ENCODE measurements around the gene DACT3. TPM values are rescaled to one million over a fixed set of nuclear protein-coding genes. Genes with fewer than 3 reads are reported as not detected.
A peak's percentile ranks its signal among the peaks of the same experiment; 100 is the strongest.

The DACT3 gene, protein sequence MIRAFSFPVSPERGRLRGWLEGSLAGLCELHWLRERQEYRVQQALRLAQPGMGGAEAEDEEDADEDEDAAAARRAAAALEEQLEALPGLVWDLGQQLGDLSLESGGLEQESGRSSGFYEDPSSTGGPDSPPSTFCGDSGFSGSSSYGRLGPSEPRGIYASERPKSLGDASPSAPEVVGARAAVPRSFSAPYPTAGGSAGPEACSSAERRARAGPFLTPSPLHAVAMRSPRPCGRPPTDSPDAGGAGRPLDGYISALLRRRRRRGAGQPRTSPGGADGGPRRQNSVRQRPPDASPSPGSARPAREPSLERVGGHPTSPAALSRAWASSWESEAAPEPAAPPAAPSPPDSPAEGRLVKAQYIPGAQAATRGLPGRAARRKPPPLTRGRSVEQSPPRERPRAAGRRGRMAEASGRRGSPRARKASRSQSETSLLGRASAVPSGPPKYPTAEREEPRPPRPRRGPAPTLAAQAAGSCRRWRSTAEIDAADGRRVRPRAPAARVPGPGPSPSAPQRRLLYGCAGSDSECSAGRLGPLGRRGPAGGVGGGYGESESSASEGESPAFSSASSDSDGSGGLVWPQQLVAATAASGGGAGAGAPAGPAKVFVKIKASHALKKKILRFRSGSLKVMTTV
- 4.3 and 5.7 TPM in 2 replicates for total RNA-seq

DNA sequence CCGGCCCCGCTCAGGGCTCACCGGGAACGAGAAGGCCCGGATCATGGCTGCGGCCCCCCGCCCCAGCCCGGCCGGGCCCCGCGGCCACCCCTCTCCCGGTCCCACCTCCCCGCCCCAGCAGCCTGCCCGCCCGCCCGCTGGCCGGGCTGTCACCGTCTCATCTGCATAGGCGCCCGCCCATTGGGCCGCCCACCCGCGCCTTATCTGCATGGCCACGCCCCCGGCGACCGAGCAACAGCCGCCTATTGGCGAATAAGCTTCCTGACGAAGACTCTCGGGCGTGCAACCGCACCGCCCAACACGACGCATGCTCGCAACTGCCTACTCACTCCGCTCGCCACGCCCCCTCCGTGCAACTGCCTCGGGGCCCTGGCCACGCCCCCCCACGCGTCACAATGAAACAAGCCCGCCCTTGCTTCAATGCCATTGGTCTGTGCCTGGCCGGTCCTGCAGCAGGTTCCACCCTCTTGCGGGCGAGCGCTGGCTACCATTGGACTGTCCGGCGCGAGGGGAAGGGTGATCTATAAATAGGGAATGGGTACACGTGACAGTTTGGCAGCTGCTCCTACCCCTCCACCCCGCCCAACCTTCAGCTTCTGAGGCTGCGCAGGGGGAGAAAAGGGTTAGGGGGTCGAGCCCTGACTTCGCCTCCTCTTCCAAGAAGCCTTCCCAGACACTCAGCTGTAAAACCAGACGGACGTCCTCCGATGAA, at the start of gene DACT3:
TSS of gene DACT3 (minus strand) at position 163 of the 712 bp plus-strand sequence. CDS start at position 45, 118 bp downstream.
- peak; percentile 100 for DNase-seq (ENCODE audit: low spot score)
- peak within 1 kb of the TSS; percentile 72 for H3K4me3 Mint-ChIP-seq
- H3K27me3 Mint-ChIP-seq (ENCODE audit: insufficient read depth) = peaks cover 43% of the 10 kb centered on the region
- intact Hi-C loops (cut with micrococcal nuclease) = loop anchor here (1.0 to 2.0 kb wide), 5 partner anchors 27 to 596 kb away; partner anchors contain the start of genes CCDC9, PRKD2 and SLC1A5
- no peaks in the 10 kb centered on the region for H3K9me3 Mint-ChIP-seq
- H3K27ac Mint-ChIP-seq = peak within 1 kb of the TSS; percentile 81
- peaks cover 2% of the 10 kb centered on the region for H3K36me3 Mint-ChIP-seq (ENCODE audit: low read depth)
- peaks cover 19% of the 10 kb centered on the region for H3K4me1 Mint-ChIP-seq (ENCODE audit: low read depth)

DNA sequence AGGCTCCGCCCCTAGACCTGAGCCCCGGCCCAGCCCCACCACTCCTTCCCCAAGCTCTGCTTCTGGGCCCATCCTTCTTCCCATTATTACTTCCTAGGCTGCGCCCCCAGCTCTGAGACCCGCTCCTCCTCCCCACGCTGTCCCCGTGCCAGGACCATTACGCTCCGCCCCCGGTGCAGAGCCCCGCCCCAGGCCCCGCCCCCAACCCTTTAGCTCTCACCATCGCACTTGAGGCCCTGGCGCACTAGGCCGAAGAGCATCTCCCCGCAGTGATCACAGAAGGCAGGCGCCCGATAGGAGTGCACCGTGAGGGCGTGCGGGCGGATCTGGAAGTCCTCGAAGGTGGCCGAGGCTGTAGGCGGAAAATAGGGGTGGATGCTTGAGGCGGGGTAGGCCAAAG, 49.7 kb upstream of the DACT3 start:
- Mint-ChIP-seq H3K9me3 (no peaks in the 10 kb centered on the region), H3K4me1 (ENCODE audit: low read depth) (peaks cover 11% of the 10 kb centered on the region), H3K36me3 (ENCODE audit: low read depth) (peaks cover 21% of the 10 kb centered on the region), H3K27me3 (ENCODE audit: insufficient read depth) (no peaks in the 10 kb centered on the region), H3K4me3 (no peak overlapping the region), H3K27ac (no peak overlapping the region)
- no peak for DNase-seq (ENCODE audit: low spot score)
- intact Hi-C loops (cut with micrococcal nuclease) = no loop called here

DNA sequence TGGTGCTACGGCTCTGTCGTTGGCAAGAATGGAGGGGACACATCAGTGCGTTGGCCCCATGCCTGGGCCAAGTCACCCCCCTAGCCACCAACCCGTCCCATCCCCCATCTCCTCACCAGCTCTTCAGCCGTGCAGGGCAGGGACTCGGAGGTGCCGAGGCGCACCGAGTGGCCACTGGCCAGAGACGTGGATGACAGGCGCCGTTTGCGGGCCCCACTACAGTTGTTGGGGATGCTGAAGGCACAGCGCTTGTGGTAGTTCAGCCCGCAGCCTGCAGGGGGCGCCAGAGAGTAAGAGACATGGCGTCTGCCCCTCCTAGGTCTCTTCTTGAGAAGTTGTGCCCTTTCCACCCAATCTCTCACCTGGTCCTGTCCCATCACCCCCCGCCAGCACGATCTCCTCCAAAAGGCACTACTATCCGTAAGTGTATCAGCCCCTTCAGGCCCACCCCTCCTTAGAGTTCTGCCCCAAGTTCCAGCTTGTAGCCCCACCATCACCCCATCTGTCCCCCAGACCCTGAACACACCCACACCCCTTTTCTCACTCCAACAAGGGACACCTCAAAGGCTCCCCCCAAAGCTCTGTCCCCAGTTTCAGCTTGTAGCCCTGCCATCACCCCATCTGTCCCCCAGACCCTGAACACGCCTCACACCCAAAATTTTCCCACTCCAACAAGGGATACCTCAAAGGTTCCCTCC, 43.5 kb upstream of the DACT3 start:
- intact Hi-C loops (cut with micrococcal nuclease) = loop anchor here (1.0 kb wide), 3 partner anchors 13 to 49 kb away; partner anchors contain the start of gene PRKD2
- H3K9me3 Mint-ChIP-seq = no peaks in the 10 kb centered on the region
- H3K4me1 Mint-ChIP-seq (ENCODE audit: low read depth) = peaks cover 9% of the 10 kb centered on the region
- H3K27me3 Mint-ChIP-seq (ENCODE audit: insufficient read depth) = no peaks in the 10 kb centered on the region
- H3K27ac Mint-ChIP-seq = peak overlapping the region; percentile 20
- peak; percentile 71 for DNase-seq (ENCODE audit: low spot score)
- H3K36me3 Mint-ChIP-seq (ENCODE audit: low read depth) = peaks cover 36% of the 10 kb centered on the region
- H3K4me3 Mint-ChIP-seq = no peak overlapping the region

DNA sequence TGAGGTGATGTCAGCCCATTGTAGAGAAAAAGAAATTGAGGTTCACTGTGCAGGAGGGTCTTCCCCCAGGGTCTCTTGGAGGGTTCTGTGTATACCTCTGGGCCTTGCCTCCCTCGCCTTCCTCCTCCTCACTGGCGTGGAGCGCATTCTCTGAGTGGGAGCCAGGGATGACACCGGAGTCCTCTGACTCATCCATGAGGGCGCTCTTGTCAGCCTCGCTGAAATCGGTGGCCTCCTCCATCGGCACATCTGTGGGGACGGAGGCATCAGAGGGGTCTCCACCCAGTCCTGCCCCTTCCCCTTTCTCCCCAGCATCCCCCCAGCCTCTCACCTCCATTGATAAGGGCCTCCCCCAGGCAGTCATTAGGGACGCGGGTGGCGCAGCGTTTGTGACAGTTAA, 39.7 kb upstream of the DACT3 start:
- H3K4me1 Mint-ChIP-seq (ENCODE audit: low read depth) = peaks cover 9% of the 10 kb centered on the region
- no peaks in the 10 kb centered on the region for H3K9me3 Mint-ChIP-seq
- intact Hi-C loops (cut with micrococcal nuclease) = no loop called here
- no peak overlapping the region for H3K27ac Mint-ChIP-seq
- no peak overlapping the region for H3K4me3 Mint-ChIP-seq
- peaks cover 41% of the 10 kb centered on the region for H3K36me3 Mint-ChIP-seq (ENCODE audit: low read depth)
- H3K27me3 Mint-ChIP-seq (ENCODE audit: insufficient read depth) = no peaks in the 10 kb centered on the region
- DNase-seq (ENCODE audit: low spot score) = no peak

DNA sequence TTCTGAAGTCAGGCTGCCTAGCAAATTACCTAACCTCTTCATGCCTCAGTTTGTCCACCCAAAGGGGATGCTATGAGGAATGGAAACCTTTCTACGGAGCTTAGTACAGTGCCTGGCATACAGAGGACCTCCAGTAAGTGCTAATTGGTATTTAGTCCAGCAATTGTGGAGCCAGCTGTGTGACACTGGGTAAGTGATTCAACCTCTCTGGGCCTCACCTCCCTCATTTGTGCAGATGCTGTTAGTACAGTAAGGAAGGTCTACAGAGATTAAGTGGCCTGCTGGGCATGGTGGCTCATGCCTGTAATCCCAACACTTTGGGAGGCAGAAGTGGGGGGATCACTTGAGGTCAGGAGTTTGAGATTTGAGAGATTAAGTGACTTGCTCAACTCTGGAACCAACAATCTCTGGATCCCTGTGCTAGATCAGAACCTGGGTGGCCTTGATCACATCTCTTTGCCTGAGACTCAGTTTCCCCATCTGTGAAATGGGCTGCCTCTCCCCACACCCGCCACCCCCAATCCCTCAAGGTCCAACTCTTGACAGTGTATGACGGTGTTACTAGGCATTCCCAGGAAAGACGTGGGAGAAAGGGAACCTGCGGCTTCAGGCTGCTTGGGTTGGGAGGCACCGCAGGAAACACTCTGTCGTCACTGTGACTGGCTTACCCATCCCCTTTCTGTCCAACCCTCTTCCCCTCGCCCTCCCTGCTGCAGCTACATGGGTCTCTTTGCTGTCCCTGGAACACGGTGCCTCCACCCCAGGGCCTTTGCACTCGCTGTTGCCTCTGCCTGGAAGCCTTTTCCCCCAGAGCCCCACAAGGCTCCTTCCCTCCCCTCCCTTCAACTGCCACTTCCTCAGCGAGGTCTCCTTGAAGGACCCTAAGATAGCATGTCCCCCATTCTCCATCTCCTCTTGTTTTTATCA, 37.7 kb upstream of the DACT3 start:
- Mint-ChIP-seq H3K36me3 (ENCODE audit: low read depth) (peaks cover 30% of the 10 kb centered on the region), H3K4me3 (no peak overlapping the region), H3K27me3 (ENCODE audit: insufficient read depth) (no peaks in the 10 kb centered on the region), H3K9me3 (no peaks in the 10 kb centered on the region), H3K4me1 (ENCODE audit: low read depth) (no peaks in the 10 kb centered on the region), H3K27ac (no peak overlapping the region)
- no peak for DNase-seq (ENCODE audit: low spot score)
- intact Hi-C loops (cut with micrococcal nuclease) = no loop called here

DNA sequence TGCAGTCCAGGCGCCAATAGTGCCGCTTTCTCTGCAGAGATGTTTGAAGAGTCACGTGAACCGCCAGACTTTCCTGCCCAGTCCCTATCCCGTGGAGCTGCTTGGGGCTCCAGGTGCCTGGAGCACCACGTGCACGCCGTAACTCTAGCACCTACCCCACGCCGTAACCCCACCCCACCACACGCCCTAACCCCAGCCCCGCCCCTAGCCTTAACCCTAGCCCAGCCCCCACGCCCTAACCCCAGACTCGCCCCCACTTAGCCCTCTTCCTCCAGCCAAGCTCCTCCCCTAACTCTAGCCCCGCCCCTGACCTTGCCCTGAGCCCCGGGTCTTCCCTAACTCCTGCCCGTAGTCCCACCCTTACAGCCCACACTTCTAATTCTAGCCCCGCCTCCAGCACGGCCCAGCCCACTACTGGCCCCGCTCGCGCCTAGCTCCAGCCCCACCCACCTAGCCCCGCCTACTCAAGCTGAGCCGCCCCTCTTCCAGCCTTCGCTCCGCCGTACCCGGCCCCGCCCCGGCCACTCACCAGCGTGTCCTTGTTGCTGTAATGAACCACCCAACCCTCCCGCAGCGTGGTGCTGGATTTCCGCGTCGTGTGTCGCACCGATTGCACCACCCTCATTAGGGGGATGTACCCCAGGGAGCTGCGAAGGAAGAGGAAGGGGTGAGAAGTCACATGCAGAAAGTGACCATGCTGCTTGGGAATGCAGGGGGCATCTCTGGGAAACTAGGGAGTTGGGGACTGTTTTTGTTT, 36.4 kb upstream of the DACT3 start:
- no peaks in the 10 kb centered on the region for H3K27me3 Mint-ChIP-seq (ENCODE audit: insufficient read depth)
- no peaks in the 10 kb centered on the region for H3K9me3 Mint-ChIP-seq
- no peak for DNase-seq (ENCODE audit: low spot score)
- H3K4me3 Mint-ChIP-seq = no peak overlapping the region
- H3K27ac Mint-ChIP-seq = no peak overlapping the region
- intact Hi-C loops (cut with micrococcal nuclease) = no loop called here
- H3K4me1 Mint-ChIP-seq (ENCODE audit: low read depth) = peaks cover 4% of the 10 kb centered on the region
- H3K36me3 Mint-ChIP-seq (ENCODE audit: low read depth) = peaks cover 38% of the 10 kb centered on the region

DNA sequence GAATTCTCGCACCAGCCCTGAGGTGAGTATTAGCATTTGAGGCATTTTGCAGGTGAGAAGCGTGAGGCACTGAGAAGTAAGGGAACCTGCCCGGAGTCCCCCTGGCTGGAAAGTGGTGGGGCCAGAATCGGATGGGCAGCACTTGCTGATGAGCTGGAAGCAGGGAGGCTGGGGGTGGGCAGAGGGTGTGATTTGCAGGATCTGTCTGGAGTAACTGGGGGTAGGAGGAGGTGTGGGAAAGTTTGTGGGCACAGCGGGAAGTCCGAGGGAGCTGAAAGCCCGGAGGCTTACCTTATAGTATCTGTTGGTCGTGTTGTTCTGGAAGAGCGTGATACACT, 35.9 kb upstream of the DACT3 start:
- peaks cover 4% of the 10 kb centered on the region for H3K4me1 Mint-ChIP-seq (ENCODE audit: low read depth)

DNA sequence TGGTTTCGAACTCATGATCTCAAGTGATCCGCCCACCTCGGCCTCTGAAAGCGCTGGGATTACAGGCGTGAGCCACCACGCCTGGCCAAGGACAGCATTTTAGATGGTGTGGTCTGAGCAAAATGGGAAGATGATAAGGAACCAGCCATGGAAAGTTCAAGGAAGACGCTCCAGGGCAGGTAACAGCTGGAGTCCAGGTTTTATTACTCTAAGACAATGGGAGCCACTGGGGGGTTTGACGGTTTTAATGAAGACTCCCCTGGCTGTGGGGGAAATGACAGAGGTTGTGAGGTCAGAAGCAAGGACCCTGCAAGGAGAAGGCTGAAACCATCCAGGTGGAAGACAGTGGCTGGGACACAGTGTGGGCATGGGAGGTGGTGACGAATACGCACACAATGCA, 35.1 kb upstream of the DACT3 start:
- Mint-ChIP-seq H3K36me3 (ENCODE audit: low read depth) (peaks cover 45% of the 10 kb centered on the region), H3K4me3 (no peak overlapping the region), H3K27me3 (ENCODE audit: insufficient read depth) (no peaks in the 10 kb centered on the region), H3K9me3 (no peaks in the 10 kb centered on the region), H3K4me1 (ENCODE audit: low read depth) (peaks cover 4% of the 10 kb centered on the region), H3K27ac (no peak overlapping the region)
- no peak for DNase-seq (ENCODE audit: low spot score)
- intact Hi-C loops (cut with micrococcal nuclease) = no loop called here

More for the DNA sequence above, 35.9 kb upstream of the DACT3 start:
- intact Hi-C loops (cut with micrococcal nuclease) = no loop called here
- peaks cover 39% of the 10 kb centered on the region for H3K36me3 Mint-ChIP-seq (ENCODE audit: low read depth)
- H3K9me3 Mint-ChIP-seq = no peaks in the 10 kb centered on the region
- H3K27ac Mint-ChIP-seq = no peak overlapping the region
- H3K4me3 Mint-ChIP-seq = no peak overlapping the region
- DNase-seq (ENCODE audit: low spot score) = no peak
- H3K27me3 Mint-ChIP-seq (ENCODE audit: insufficient read depth) = no peaks in the 10 kb centered on the region

DNA sequence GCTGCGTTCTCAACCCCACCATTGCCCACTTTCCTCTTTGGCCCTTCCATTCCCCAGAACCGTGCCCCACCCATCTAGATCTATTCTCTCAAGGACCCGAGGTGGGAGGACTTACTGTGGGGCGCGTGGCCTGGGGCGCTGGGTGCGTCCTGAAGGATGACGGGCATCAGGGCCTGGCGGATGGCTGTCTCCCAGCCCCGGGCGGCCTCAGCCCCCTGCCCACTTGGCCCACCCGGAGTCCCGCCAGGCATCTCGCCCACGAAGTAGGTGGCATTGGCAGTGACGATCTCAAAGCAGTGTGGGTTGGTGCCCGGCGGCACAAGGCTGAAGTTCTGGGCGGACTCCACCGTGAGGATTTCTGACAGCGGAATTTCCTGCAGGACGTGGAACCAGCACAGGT, 32.8 kb upstream of the DACT3 start:
- intact Hi-C loops (cut with micrococcal nuclease) = no loop called here

DNA sequence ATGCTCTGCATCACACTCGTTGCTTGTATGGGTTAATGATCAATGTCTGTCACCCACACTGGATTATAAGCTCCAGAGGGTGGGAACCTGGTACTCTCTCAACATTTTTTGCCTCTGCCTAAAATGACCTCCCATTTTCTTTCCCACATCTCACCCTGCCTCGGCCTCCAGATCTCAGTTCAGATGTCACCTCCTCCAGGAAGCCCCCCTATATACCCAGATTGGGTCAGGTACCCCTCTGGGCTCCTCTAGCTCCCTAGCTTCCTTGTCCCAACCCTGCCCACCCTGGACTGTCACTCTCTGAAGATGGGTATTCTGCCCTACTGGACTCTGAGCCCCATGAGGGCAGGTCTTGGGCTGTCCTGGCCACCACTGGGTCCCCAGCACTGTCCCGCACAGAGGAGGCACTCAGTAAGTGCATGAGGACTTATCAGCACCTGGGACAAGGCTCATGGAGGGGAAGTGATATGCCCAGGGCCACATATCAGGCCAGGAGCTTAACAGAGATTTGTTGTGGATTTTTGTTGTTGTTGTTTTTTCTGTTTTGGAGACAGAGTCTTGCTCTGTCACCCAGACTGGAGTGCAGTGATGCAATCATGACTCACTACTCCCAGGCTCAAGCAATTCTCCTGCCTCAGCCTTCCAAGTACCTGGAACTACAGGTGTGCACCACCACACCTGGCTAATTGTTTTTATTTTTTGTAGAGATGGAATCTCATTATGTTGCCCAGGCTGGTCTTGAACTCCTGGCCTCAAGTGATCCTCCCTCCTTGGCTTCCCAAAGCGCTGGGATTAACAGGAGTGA, 32.1 kb upstream of the DACT3 start:
- H3K27ac Mint-ChIP-seq = no peak overlapping the region
- H3K36me3 Mint-ChIP-seq (ENCODE audit: low read depth) = peaks cover 45% of the 10 kb centered on the region
- H3K27me3 Mint-ChIP-seq (ENCODE audit: insufficient read depth) = no peaks in the 10 kb centered on the region
- no peak for DNase-seq (ENCODE audit: low spot score)
- peaks cover 4% of the 10 kb centered on the region for H3K4me1 Mint-ChIP-seq (ENCODE audit: low read depth)
- no peak overlapping the region for H3K4me3 Mint-ChIP-seq
- intact Hi-C loops (cut with micrococcal nuclease) = no loop called here
- H3K9me3 Mint-ChIP-seq = no peaks in the 10 kb centered on the region

More for the DNA sequence above, 32.8 kb upstream of the DACT3 start:
- H3K4me3 Mint-ChIP-seq = no peak overlapping the region
- H3K36me3 Mint-ChIP-seq (ENCODE audit: low read depth) = peaks cover 45% of the 10 kb centered on the region
- no peak overlapping the region for H3K27ac Mint-ChIP-seq
- peaks cover 4% of the 10 kb centered on the region for H3K4me1 Mint-ChIP-seq (ENCODE audit: low read depth)
- DNase-seq (ENCODE audit: low spot score) = no peak
- no peaks in the 10 kb centered on the region for H3K9me3 Mint-ChIP-seq
- no peaks in the 10 kb centered on the region for H3K27me3 Mint-ChIP-seq (ENCODE audit: insufficient read depth)

DNA sequence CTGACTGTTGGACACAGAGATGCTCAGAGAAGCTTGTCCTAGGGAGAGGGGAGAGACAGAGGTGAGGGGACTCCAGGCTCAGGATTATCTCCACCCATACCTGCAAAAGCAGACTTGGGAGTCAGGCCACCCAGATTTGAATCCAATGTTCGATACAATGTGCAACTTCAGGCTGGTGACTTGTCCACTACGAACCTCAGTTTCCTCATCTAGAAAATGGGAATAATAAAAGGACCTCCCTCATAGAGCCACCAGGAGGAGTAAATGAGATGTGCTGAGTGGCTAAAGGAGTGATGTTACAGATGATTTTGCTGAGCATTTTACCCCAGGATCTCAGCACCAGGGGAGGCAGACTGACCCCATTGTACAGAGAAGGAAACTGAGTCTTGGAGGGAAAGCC, 31.0 kb upstream of the DACT3 start:
- Mint-ChIP-seq H3K36me3 (ENCODE audit: low read depth) (peaks cover 46% of the 10 kb centered on the region), H3K4me1 (ENCODE audit: low read depth) (peaks cover 4% of the 10 kb centered on the region)
- intact Hi-C loops (cut with micrococcal nuclease) = no loop called here

More for the DNA sequence above, 31.0 kb upstream of the DACT3 start:
- DNase-seq (ENCODE audit: low spot score) = no peak
- no peak overlapping the region for H3K4me3 Mint-ChIP-seq
- H3K27me3 Mint-ChIP-seq (ENCODE audit: insufficient read depth) = no peaks in the 10 kb centered on the region
- H3K27ac Mint-ChIP-seq = no peak overlapping the region
- no peaks in the 10 kb centered on the region for H3K9me3 Mint-ChIP-seq

Data from activated T-helper 1 cell treated with anti-CD3 and anti-CD28 coated beads, Interleukin-12 subunit alpha, Interleukin-12 subunit beta, Interleukin-2, Interleukin-4 antibody, amounts not matched to agents 30 ng/mL and 10 ng/mL and 1 ng/mL, durations not matched to agents 14 hours and 24 hours and 36 hours (primary cell).